Measurements from ENCODE around the gene LAMA1. TPM values are rescaled to one million over a fixed set of nuclear protein-coding genes. Genes with fewer than 3 reads are reported as not detected.

LAMA1 gene
- total RNA-seq, 1 experiment from 2014 or later: 12.2 TPM

GRCh38 chr18:7049951-7050350, 67.6 kb downstream of the LAMA1 start:
- no peak for DNase-seq (ENCODE audit: low read depth)

- no peak for DNase-seq (ENCODE audit: low read depth)
Measured at GRCh38 chr18:7048081-7048480, 69.5 kb downstream of the LAMA1 start.

- no peak for DNase-seq (ENCODE audit: low read depth)
Measured at GRCh38 chr18:7047336-7047735, 70.3 kb downstream of the LAMA1 start.

GRCh38 chr18:7038330-7038851, 79.2 kb downstream of the LAMA1 start:
- peak; percentile 96 for DNase-seq (ENCODE audit: low read depth)

GRCh38 chr18:7037470-7037869, 80.1 kb downstream of the LAMA1 start:
- DNase-seq (ENCODE audit: low read depth): no peak

GRCh38 chr18:7035807-7036206, 81.8 kb downstream of the LAMA1 start:
- no peak for DNase-seq (ENCODE audit: low read depth)

GRCh38 chr18:7034924-7035323, 82.7 kb downstream of the LAMA1 start:
- DNase-seq (ENCODE audit: low read depth): no peak

- no peak for DNase-seq (ENCODE audit: low read depth)
Measured at GRCh38 chr18:7032537-7032936, 85.1 kb downstream of the LAMA1 start.

GRCh38 chr18:7028625-7029024, 89.0 kb downstream of the LAMA1 start:
- DNase-seq (ENCODE audit: low read depth): no peak

- DNase-seq (ENCODE audit: low read depth): no peak
Measured at GRCh38 chr18:7025194-7025593, 92.4 kb downstream of the LAMA1 start.

GRCh38 chr18:7023581-7023980, 94.0 kb downstream of the LAMA1 start:
- DNase-seq (ENCODE audit: low read depth): no peak

- no peak for DNase-seq (ENCODE audit: low read depth)
Measured at GRCh38 chr18:7023063-7023580, 94.5 kb downstream of the LAMA1 start.

- peak; percentile 71 for DNase-seq (ENCODE audit: low read depth)
Measured at GRCh38 chr18:7021994-7022840, 95.4 kb downstream of the LAMA1 start.

- DNase-seq (ENCODE audit: low read depth): no peak
Measured at GRCh38 chr18:7020995-7021777, 96.4 kb downstream of the LAMA1 start.

- peak; percentile 12 for DNase-seq (ENCODE audit: low read depth)
Measured at GRCh38 chr18:7017013-7017412, 100.6 kb downstream of the LAMA1 start.

GRCh38 chr18:7011142-7011541, 106.5 kb downstream of the LAMA1 start:
- no peak for DNase-seq (ENCODE audit: low read depth)

GRCh38 chr18:7004009-7004408, 113.6 kb downstream of the LAMA1 start:
- no peak for DNase-seq (ENCODE audit: low read depth)

- no peak for DNase-seq (ENCODE audit: low read depth)
Measured at GRCh38 chr18:7002107-7002506, 115.5 kb downstream of the LAMA1 start.

- DNase-seq (ENCODE audit: low read depth): peak; percentile 45
Measured at GRCh38 chr18:7000484-7001096, 117.0 kb downstream of the LAMA1 start.

- peak; percentile 18 for DNase-seq (ENCODE audit: low read depth)
Measured at GRCh38 chr18:6997808-6998207, 119.8 kb downstream of the LAMA1 start.

GRCh38 chr18:6994771-6995430, 122.7 kb downstream of the LAMA1 start:
- peak; percentile 68 for DNase-seq (ENCODE audit: low read depth)

Measured in HT1080 (cell line).